ENCODE data around the gene TMEM54. TPM values are rescaled to one million over a fixed set of nuclear protein-coding genes. Genes with fewer than 3 reads are reported as not detected.

The TMEM54 gene
- total RNA-seq, 4 donors from 2014 or later, result 32.6 to 158 (median 101) TPM

- intact Hi-C loops (cut with DNase I), result no loop called here
Observed at GRCh38 chr1:32897082-32898049, 3.8 kb downstream of the TMEM54 start.

GRCh38 chr1:32896451-32896850 is 4.7 kb downstream of the TMEM54 start:
- DNase-seq, result no peak
- Histone ChIP-seq H3K4me3 (replicated peaks in 1 of 3) (no peak overlapping the region), H3K4me1 (peaks cover 13 to 21% of the 10 kb centered on the region in 2 donors), H3K36me3 (no peaks in the 10 kb centered on the region), H3K27ac (no peak overlapping the region), H3K9me3 (no peaks in the 10 kb centered on the region), H3K27me3 (no peaks in the 10 kb centered on the region)
- WGBS, 2 donors, result 61 to 73% methylated on average over 5 of the region's 5 CpGs
- intact Hi-C loops (cut with DNase I), result no loop called here
- TF ChIP-seq POLR2A (IDR thresholded peaks at IDR 0.05) (no peak), CTCF (IDR thresholded peaks at IDR 0.05) (no peak)

More at GRCh38 chr1:32897082-32898049, 3.8 kb downstream of the TMEM54 start:
- no peaks in the 10 kb centered on the region for H3K36me3 ChIP-seq
- no peak overlapping the region for H3K4me3 ChIP-seq (replicated peaks in 1 of 3)
- 81 to 87% methylated on average over 11 of the region's 11 CpGs for WGBS, 2 donors
- no peaks in the 10 kb centered on the region for H3K27me3 ChIP-seq
- TF ChIP-seq POLR2A (IDR thresholded peaks at IDR 0.05) (no peak), CTCF (IDR thresholded peaks at IDR 0.05) (no peak)
- peaks cover 17 to 21% of the 10 kb centered on the region in 2 donors for H3K4me1 ChIP-seq
- no peak overlapping the region for H3K27ac ChIP-seq
- no peak for DNase-seq
- H3K9me3 ChIP-seq, result no peaks in the 10 kb centered on the region

- intact Hi-C loops (cut with DNase I), result no loop called here
- Histone ChIP-seq H3K27me3 (no peaks in the 10 kb centered on the region), H3K4me3 (replicated peaks in 1 of 3) (no peak overlapping the region), H3K4me1 (peaks cover 9 to 17% of the 10 kb centered on the region in 2 donors), H3K36me3 (no peaks in the 10 kb centered on the region), H3K27ac (no peak overlapping the region), H3K9me3 (no peaks in the 10 kb centered on the region)
- TF ChIP-seq CTCF (IDR thresholded peaks at IDR 0.05) (no peak), POLR2A (IDR thresholded peaks at IDR 0.05) (no peak)
- no peak for DNase-seq
- 96 to 97% methylated on average over 21 to 25 of the region's 26 CpGs for WGBS, 2 donors
Observed at GRCh38 chr1:32895325-32896215, 5.6 kb downstream of the TMEM54 start.

GRCh38 chr1:32894681-32895080 is 6.5 kb downstream of the TMEM54 start:
- WGBS, 2 donors, result 83 to 88% methylated on average over 5 of the region's 6 CpGs
- no peaks in the 10 kb centered on the region for H3K27me3 ChIP-seq
- no peak for TF ChIP-seq CTCF (IDR thresholded peaks at IDR 0.05)
- no peak for TF ChIP-seq POLR2A (IDR thresholded peaks at IDR 0.05)
- H3K4me3 ChIP-seq (replicated peaks in 1 of 3), result no peak overlapping the region
- H3K27ac ChIP-seq, result no peak overlapping the region
- H3K9me3 ChIP-seq, result no peaks in the 10 kb centered on the region
- H3K4me1 ChIP-seq, result peaks cover 4 to 13% of the 10 kb centered on the region in 2 donors
- no peak for DNase-seq
- intact Hi-C loops (cut with DNase I), result no loop called here
- H3K36me3 ChIP-seq, result no peaks in the 10 kb centered on the region
